GM03348 (cell line): ENCODE data around the gene AFF3.
A peak's percentile ranks its signal among the peaks of the same experiment; 100 is the strongest.
"Not testable (repeated sequence)": the region's sequence is repeated elsewhere in the genome, so short reads cannot be mapped to it uniquely, and the experiment has no call there.

Source experiments
- DNase-seq: peaks from one replicate; pipeline ENCODE4 v3.0.0; 2012; ENCODE audit warnings: low spot score

AFF3 gene

DNA sequence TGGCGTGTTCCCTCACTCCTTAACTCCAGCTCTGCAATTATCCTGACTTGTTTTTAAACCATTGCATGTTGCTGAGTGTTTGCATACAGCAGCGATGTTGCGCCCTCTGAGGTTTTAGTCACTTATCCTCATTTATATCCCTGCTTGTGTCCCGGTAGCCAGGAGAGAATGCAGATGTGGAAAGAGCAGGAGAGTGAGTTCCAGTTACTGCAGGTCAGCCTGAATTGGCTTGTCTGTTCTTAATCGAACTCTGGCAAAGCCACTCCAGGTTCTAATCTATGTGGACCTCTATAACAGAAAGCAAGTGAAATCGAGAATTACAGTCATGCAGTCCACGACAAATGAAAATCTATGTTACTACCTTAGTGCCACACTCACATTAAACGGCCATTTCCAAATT lies 357.4 kb downstream of the AFF3 start:
- no peak for DNase-seq

DNA sequence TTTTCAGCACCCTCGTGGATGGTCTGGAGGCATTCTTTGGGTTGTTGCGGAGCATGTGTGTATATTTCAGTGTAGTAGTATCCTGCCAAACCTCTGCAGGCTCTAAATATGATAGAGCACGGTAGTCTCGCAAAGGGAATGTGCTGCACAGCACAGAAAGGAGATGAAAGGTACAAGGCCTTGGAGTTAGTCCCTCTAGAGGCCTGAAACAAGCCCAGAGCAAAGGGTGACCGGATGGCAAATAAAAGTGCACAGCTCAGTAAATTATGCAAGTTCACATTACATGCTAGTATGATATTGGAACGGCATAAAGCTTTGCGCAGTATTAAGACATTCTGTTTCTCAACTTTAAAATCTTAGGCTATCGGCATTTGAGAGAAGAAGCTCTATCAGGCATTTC lies 358.1 kb downstream of the AFF3 start:
- DNase-seq: no peak

DNA sequence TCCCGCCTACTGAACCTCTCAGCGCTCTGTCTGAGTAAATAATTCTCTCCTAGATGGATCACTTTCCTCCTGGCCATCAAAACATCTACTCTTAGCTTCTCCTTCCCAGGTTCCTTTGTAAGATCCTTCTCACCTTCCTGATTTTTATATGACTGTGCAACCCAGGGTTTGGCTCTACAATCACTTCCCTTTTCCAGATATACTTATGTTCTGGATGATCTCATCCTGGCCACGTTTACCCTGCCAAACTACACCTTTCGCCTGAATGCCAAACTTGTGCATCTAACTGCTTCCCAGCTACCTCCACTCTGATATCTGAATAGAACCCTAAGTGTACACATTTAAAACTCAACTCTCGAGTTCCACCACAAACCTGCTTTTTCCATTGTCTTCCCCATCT lies 362.1 kb downstream of the AFF3 start:
- no peak for DNase-seq

- DNase-seq: no peak
Observed at GRCh38 chr2:99779276-99779675, 363.1 kb downstream of the AFF3 start.

GRCh38 chr2:99777656-99778290 lies 364.6 kb downstream of the AFF3 start:
- no peak for DNase-seq

DNA sequence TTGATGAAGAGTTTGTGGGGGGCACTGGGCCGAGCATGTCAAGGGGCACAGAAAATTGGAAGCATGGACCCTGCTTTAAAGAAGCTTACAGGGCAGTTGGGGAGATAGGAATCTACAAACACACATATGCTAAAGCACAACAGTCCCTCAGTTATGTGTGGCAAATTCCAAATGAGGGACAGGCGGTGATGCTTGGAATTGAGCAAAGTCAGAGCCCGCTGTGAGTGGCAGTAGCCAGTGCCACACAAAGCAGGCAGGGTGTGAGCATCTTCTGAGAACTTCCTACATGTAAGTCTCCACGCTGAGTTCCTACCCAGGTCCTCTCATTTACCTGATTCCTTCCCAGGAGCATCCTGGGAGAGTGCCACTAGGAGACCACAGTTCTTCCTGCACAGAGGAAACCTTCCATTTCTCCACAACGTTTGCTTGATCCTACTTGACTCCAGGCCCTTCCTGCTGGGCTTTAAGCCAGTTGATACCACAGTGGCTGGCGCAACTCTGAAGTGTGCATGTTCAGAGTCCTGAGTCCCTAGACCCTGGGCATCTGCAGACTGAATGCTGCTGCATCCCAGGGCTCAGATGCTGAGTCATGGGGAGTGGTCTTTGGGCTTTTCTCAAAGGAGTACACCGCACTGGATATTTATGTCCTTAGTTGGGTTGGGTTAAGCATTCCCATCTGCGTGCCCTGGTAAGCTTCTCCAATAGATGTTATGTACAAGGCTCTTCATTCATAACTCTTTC lies 365.3 kb downstream of the AFF3 start:
- DNase-seq: no peak

GRCh38 chr2:99776206-99776905 lies 366.0 kb downstream of the AFF3 start:
- DNase-seq: no peak

GRCh38 chr2:99775585-99775984 lies 366.8 kb downstream of the AFF3 start:
- peak; percentile 61 for DNase-seq

DNA sequence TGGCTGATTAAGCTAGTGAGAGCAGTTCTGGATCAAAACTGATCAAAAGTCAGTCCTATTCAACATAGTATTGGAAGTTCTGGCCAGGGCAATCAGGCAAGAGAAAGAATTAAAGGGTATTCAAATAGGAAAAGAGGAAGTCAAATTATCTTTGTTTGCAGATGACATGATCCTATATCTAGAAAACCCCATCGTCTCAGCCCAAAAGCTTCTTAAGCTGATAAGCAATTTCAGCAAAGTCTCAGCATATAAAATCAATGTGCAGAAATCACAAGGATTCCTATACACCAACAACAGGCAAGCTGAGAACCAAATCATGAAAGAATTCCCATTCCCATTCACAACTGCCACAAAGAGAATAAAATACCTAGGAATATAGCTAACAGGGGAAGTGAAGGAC lies 368.7 kb downstream of the AFF3 start:
- not testable (repeated sequence) for DNase-seq

DNA sequence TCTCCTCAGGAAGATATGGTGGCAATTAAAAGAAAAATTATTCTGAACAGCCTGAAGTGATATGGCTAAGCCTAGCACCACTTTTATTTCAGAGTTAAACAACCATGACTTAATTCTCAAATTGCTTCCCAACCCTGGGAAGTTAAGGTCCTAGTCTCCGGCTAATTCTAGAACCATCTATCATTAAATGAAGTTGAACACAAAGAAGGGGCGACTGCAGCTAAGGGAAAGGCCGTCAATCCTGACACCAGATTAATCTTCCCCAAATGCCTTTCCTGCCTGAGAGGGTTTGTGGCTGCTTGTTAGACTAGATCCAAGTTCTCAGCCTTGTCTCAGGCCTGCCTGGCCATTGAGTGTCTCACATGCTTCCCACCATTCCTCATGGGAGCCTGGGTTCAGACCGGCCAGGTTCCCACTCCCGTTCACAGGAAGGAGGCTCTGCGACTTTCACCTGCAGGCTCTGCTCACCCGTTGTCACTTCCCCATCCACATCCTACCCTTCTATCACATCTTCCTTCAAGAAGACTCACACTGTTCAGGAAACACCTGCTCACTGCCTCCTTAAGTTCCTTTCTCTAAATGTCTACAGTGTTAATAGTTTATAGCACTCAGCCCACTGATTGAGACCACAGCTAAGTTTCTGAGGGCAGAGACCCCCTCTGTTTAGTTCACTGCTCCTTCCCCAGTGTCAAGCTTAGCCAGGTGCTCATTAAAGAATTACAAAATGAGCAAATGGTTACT lies 369.6 kb downstream of the AFF3 start:
- no peak for DNase-seq

DNA sequence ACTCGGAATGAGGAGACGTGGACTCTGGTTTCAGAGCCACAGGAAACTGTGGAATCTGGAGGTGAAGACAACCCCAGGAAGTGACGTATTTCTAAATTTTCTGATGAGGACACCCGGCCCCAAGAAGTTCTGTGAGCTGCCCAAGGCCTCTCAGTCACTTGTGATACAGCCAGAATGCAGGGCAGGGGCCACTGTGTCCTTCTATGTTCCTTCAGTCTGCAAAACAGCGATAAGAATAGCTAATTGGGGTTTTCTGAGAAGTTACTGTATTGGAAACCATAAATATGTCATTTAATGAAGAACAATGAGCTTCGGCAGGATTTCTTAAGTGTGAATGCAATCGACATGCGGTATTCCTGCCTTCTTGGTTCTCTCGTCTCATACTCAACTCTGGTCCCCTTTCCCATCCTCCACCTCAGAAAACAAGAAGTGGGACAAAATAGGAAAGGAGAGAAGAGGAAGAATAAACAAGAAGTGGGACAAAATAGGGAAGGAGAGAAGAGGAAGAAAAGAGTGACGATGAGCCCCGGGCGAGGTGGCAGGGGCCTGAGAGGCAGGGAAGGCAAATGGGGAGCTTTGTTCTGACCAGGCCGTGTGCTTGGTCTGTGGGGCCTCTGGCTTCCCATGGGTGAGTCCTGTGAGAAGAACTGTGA lies 370.6 kb downstream of the AFF3 start:
- DNase-seq: no peak

DNA sequence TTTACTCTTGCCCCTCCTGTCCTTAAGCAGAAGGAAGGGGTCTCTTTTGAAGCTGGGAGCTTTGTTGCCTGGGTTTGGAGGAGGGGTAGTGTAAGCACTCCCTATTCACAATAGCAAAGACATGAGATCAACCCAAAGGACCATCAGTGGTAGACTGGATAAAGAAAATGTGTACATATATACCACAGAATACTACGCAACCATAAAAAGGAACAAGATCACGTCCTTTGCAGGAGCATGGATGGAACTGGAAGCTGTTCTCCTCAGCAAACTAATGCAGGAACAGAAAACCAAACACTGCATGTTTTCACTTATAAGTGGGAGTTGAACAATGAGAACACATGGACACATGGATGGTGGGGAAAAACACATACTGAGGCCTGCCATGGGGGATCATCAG lies 371.5 kb downstream of the AFF3 start:
- DNase-seq: no peak

GRCh38 chr2:99765731-99766318 lies 376.6 kb downstream of the AFF3 start:
- no peak for DNase-seq

DNA sequence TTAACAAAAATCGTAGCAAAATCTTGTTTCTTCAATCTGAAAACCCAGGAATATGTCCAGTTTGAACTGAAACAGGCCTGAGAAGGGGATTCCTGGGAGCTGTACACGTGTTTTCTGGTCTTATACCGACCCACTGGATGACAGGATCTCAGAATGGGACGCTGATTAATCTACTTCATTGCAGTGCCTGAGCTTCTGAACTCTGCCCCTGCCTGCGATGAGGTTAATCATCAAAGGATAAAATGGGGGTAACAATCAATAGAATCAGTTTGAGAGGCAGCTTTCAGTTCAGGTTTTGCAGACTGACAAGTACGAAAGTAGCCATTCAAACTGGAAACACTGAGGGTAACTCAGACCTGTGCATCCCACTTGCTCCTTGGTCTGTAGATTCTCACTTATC lies 378.6 kb downstream of the AFF3 start:
- DNase-seq: no peak

- DNase-seq: no peak
Observed at GRCh38 chr2:99762714-99763113, 379.7 kb downstream of the AFF3 start.

DNA sequence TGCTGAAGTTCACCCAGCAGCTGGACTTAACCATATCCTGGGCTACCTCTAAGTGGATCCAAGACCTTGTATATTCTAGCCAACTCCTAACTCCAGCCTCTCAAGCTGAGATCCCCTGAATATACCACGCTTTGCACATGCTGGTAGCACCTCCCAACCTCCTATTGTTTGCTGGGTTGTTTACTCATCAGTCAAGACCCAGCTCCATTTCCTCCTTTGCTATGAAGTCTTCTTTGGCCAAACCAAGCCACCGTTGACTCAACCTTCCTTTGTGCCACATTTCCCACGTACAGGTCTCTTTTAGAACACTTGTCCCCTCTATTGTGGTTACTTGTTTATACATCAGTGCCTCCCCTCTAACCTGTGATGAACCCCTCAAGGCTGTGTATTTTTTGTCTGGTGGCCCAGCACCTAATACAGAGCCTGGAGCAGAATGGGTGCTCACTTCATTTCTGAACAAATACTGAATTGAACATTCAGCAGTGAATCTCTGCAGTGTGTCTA lies 384.7 kb downstream of the AFF3 start:
- no peak for DNase-seq

DNA sequence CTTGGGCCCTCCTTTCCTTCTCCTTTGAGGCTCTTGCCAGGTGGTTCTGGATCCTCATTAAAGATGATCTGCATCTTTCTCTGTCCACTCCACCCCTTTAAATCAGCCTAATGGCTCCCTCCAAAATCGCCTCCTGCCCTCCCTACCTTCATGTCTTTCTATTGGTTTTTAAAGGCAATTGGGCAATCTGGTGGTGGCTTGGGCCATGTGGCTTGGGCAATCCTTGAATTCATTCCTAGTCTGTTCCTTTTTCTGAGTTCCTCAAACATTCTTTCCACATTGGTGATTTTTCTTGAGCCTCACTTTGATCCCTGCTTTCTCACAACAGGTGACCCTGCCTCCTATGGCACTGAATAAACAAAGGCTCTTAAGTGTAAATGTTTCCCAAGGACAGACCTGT lies 386.3 kb downstream of the AFF3 start:
- DNase-seq: no peak

DNA sequence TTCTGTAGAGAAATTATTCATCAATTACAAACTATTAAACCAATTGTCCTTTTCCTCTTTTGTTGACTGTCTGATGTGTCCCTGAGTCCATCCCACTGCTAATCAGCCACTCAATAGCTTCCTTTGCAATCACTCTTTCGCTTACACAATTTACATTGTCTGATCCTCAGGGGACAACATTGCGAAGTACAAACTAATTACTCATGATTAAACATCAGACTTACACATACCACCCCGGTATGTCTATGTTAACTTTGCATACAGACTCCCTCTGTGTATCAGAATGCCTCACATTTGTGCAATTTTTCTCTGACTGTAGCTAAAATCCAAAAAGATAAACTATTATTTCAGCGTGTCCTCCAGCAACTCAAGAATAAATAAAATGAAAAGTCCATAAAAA lies 388.2 kb downstream of the AFF3 start:
- DNase-seq: peak; percentile 65

DNA sequence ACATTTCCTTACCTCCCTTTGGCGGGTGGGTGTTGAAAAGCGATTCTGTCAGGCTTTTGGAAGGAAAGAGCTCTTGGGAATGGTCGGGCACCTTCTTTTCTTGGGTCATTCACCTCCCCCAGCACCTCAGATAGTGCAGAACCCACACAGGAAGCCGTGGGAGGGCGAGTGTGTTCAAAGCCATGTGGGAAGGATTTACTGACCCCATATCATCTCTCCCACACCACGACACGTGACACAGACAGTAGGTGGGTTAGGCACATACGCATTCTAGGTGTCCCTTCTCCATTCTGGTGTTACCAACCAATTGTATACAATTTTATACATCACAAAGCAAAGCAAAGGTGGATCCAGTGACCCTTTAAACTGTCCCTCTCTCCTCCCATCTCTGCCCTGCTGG lies 388.9 kb downstream of the AFF3 start:
- DNase-seq: no peak

GRCh38 chr2:99748344-99748743 lies 394.0 kb downstream of the AFF3 start:
- no peak for DNase-seq

- DNase-seq: no peak
Observed at GRCh38 chr2:99747842-99748241, 394.5 kb downstream of the AFF3 start.

DNA sequence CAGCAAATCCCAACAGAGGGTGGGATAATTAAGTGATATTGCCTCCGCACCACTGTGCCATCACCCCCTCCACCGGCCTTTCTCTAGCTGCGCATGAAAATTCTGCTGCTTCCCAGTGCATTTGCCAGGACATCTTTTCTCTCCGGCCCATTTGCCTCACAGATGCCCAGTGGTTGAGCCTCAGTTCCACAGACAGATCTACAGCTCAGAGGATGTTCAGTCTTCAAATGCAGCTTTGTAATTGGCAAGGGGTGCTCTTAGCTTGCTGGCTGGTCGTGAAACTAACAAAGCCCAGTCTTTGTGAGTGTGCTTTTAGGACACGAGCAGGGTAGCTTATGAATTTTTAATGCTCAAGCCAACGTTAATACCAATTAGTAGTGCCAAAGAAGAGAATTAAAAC lies 399.2 kb downstream of the AFF3 start:
- DNase-seq: no peak
